CD4-positive, alpha-beta T cell treated with Interleukin-15 for 1 hour (primary cell): ENCODE data around the gene GRB2.
A peak's percentile ranks its signal among the peaks of the same experiment; 100 is the strongest.

ENCODE experiments used
- DNase-seq: peaks from one replicate; pipeline ENCODE4 v3.0.0-alpha.2; 2020

GRB2 gene

DNA sequence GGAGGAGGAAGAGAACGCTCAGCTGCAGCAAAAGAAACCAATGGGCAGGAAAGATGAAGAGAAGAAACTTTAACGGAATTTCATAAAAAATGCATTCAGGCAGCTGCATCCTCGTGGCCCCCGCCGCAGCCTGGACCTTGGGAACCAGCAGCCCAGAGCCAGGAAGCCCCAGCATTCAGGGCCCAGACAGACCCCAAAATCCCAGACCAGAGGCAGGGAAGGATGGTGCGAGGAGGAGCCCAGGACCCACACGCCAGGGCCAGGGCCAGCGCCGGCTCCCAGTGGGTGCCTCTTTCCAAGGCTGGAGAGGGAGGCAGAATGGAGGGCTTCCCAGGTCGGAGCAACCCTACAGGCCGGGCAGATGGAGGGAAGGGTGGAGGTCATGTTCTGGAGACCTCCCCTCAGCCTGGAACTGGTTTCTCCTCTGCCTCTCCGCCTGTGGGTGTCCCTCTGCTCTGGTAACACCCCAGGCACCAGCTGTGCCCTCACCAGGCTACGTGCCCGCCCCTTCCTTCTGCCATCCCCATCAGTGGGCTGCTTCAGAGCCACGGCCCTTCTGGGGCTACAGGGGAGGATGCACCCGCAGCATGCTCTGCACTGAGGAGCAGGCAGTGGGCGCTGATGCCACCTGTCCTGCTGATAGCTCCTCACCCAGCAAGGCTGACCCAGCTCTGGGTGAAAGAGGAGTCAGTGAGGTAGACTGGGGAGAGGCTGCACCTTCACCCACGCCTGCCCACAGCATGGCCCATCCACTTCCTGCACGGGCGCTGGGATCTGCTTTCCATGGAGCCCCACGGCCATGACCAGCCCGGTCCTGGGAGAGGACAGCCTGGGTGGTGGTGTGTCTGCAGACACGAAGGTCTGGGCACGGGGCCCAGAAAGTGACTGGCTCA lies 133.3 kb downstream of the GRB2 start:
- DNase-seq: no peak

DNA sequence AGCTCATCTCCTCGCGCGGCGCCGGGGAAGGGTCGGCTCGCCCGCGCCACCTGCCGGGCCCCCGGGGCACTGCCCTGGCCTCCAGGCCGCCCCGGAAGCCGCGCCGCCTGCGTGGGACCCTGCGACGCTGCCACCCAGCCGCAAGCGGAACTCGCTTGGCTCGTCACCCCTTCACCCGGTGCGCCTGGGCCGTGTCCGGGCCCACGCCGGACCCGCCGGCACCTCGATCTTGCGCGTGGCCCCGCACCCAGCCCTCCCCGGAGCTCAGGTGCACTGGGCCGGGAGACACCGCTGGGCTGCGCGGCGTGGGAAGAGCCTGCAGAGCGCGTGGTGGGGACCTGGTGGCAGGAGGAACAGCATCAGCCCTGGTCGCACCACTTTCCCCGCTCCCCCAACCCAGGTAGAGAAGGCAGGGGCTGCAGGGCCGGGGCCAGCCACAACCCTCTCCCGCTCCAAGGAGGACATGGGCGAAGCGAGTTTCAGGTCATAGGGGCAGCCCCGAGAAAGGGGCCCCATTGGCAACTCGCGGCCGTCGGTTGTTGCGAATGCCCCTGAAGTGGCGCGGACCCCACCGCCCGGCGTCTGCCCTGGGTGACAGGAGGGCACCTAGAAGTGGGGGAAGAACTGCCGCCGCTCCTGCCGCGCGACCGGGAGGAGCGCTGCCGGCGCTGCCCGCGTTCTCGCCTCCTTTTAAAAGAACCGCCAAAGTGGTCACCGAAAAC lies 134.1 kb downstream of the GRB2 start:
- DNase-seq: peak; percentile 88

DNA sequence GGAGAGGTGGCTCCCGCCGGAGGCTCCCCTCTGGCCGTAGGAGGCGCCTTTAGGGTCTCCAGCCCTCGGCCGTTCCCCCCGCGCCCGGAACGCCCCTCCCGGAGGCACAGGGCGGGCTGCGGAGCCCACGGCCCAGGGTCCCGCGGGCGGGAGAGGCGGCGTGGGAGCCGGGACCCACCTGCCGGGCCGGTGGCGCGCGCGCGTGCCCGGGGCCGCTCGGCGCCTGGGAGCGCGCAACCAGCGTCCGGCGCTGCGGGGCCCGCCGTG lies 134.6 kb downstream of the GRB2 start, which contains the start of gene MIF4GD:
Gene MIF4GD (minus strand): TSS at position 266 of the 267 bp plus-strand sequence. CDS start 1,036 bp downstream, outside the sequence.
- no peak for DNase-seq

DNA sequence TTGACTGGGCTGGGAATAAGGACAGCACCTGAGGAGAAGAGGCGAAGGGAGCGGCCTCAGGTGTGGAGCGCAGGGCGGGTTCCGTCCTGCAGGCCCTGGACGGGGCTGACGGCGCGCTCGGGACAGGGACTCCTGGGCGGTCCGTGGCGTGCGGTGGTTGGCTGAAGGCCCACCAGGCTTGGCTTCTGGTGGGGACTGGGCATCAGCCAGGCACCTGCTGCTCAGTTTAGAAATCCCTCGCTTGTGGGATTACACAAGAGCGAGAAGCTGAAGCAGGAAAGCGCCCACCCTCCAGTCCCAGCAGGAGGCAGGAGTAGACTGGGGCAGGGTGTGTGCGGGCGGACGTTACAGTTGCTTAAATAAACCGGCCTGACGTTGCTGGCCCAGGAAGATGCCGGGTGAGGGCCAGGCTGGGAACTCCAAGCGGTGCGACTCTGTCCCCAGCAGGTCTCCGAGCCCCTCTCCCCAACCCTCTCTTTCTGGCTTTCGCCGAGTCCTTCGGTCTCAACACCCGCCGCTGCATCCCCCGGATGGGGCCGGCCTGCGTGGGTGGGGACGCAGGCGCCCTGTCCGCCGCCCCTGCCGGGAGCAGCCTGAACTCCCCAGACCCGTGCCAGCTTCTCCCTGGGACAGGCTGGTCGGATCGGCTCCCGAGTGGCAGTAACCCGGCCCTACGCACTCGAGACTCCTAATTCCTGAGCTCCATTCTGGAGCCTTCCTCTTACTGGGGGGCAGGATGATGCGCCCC lies 135.1 kb downstream of the GRB2 start:
- DNase-seq: peak; percentile 58

DNA sequence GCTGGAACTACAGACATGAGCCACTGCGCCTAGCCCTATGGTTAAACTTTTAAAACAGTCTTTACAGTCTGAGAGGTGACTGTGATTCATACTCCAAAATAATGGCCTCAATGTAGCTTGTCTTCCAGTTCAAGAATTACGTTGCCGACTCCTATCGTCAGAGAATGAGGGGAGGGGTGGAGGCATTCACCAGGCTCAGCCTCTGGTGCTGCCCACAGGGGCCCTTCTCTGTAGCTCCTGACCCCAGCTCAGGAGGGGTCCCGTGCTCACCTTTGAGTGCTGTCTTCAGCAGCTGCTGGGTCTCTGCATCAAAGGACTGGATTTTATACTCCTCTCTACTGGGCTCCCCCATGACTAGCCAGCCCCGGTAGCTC lies 135.6 kb downstream of the GRB2 start:
- no peak for DNase-seq
